HG03064 (cell line): ENCODE results near the gene ZBED4.

Source experiments
- ATAC-seq: cut with Tn5 transposase; IDR thresholded peaks from one replicate; pipeline ENCODE4 v1.9.1; 2021; ENCODE audit warnings: low read depth; ENCODE audit not compliant: unreplicated experiment

Gene ZBED4

GRCh38 chr22:49877642-49878041, 24.0 kb downstream of the ZBED4 start:
- no peak for ATAC-seq

GRCh38 chr22:49878206-49878605, 24.6 kb downstream of the ZBED4 start:
- no peak for ATAC-seq

GRCh38 chr22:49879871-49880270, 26.2 kb downstream of the ZBED4 start:
- no peak for ATAC-seq

GRCh38 chr22:49880281-49880680, 26.6 kb downstream of the ZBED4 start:
- ATAC-seq, result no peak

GRCh38 chr22:49881856-49882255, 28.2 kb downstream of the ZBED4 start:
- ATAC-seq, result no peak

- no peak for ATAC-seq
Observed at GRCh38 chr22:49882519-49883293, 29.1 kb downstream of the ZBED4 start.

GRCh38 chr22:49883294-49883640, 29.6 kb downstream of the ZBED4 start:
- ATAC-seq, result no peak

GRCh38 chr22:49884075-49884474, 30.4 kb downstream of the ZBED4 start:
- ATAC-seq, result no peak

GRCh38 chr22:49884503-49885260, 31.0 kb downstream of the ZBED4 start:
- no peak for ATAC-seq

- ATAC-seq, result no peak
Observed at GRCh38 chr22:49885281-49885680, 31.6 kb downstream of the ZBED4 start.

GRCh38 chr22:49885881-49886280, 32.2 kb downstream of the ZBED4 start:
- no peak for ATAC-seq

- ATAC-seq, result no peak
Observed at GRCh38 chr22:49886346-49887063, 32.9 kb downstream of the ZBED4 start.

- no peak for ATAC-seq
Observed at GRCh38 chr22:49887064-49887451, 33.4 kb downstream of the ZBED4 start.

GRCh38 chr22:49887702-49888101, 34.1 kb downstream of the ZBED4 start:
- no peak for ATAC-seq

GRCh38 chr22:49889071-49889470, 35.4 kb downstream of the ZBED4 start:
- ATAC-seq, result no peak

- no peak for ATAC-seq
Observed at GRCh38 chr22:49892226-49892899, 38.7 kb downstream of the ZBED4 start.

GRCh38 chr22:49893025-49893424, 39.4 kb downstream of the ZBED4 start:
- no peak for ATAC-seq

GRCh38 chr22:49894322-49895054, 40.8 kb downstream of the ZBED4 start:
- ATAC-seq, result no peak

- no peak for ATAC-seq
Observed at GRCh38 chr22:49896201-49896600, 42.6 kb downstream of the ZBED4 start.

- no peak for ATAC-seq
Observed at GRCh38 chr22:49897015-49897684, 43.5 kb downstream of the ZBED4 start.
